Adipocyte (in vitro differentiated cells): Measurements from ENCODE around the gene ZNF778.
"Not testable (repeated sequence)": the region's sequence is repeated elsewhere in the genome, so short reads cannot be mapped to it uniquely, and the experiment has no call there.

Source experiments
- DNase-seq: peaks from one replicate; pipeline ENCODE4 v3.0.0-alpha.2; 2015; ENCODE audit warnings: low read depth
- H3K27me3 ChIP-seq: replicated peaks from 2 replicates; pipeline ENCODE4 v1.7.0; 2013; ENCODE audit warnings: mild to moderate bottlenecking, low read length, moderate library complexity; ENCODE audit not compliant: control insufficient read depth, insufficient read depth
- H3K36me3 ChIP-seq: 2 replicates; pipeline ENCODE4 v1.7.0; 2013; ENCODE audit warnings: low read length, mild to moderate bottlenecking, moderate library complexity; ENCODE audit not compliant: control insufficient read depth, insufficient read depth, severe bottlenecking
- H3K4me1 ChIP-seq: 2 replicates; pipeline ENCODE4 v1.7.0; 2013; ENCODE audit warnings: mild to moderate bottlenecking, low read length, moderate library complexity; ENCODE audit not compliant: control insufficient read depth, insufficient read depth
- H3K4me3 ChIP-seq: 2 replicates; pipeline ENCODE4 v1.7.0; 2013; ENCODE audit warnings: mild to moderate bottlenecking, low read length, moderate library complexity
- H3K9ac ChIP-seq: 2 replicates; pipeline ENCODE4 v1.7.0; 2013; ENCODE audit warnings: mild to moderate bottlenecking, low read length, moderate library complexity
- H3K9me3 ChIP-seq: 2 replicates; pipeline ENCODE4 v1.7.0; 2013; ENCODE audit warnings: mild to moderate bottlenecking, low read length, moderate library complexity; ENCODE audit not compliant: control insufficient read depth

ZNF778 gene

DNA sequence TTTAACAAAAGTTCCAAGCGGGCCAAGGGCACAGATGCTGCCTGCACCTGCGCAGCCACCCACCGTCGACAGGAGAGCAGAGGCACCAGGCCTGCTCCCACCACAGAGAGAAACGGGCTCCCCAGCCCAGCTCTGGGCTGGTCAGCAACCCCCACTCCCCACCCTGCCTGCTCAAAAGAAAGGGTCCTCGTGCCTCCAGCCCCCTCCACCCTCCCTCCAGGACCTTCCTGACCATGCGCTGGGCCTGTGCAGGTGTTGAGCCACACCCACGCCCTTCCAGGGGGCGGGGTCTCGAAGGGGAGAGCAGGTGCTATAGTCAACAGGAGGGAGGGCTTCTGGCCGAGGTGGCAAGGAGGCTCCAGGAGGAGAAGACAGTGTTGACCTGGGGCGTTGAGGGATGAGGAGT, 25.3 kb downstream of the ZNF778 start:
- no peak overlapping the region for H3K4me3 ChIP-seq
- no peaks in the 10 kb centered on the region for H3K9me3 ChIP-seq
- H3K4me1 ChIP-seq = peaks cover 13% of the 10 kb centered on the region
- no peak for DNase-seq
- H3K9ac ChIP-seq = no peak overlapping the region
- H3K36me3 ChIP-seq = no peaks in the 10 kb centered on the region
- no peaks in the 10 kb centered on the region for H3K27me3 ChIP-seq

DNA sequence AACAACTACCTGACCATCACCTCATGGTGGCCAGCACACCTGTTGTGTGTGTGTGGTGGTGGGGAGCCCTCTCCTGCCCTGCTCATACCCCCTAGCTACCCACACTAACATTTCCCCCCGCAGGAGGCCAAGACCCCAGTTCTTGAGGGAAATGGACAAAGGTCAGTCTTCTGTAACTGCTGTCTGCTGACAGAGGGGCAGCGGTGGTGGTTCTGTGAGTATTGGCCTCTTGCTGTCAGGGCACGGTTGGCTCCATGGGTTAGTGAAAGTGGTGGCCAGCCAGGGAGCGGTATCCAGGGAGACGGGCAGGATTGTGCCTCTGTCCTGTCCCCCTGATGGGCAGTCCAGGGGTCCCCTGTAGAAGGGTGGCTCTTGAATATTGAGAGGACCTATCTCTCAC, 26.2 kb downstream of the ZNF778 start:
- H3K4me1 ChIP-seq = peaks cover 13% of the 10 kb centered on the region
- H3K9ac ChIP-seq = no peak overlapping the region
- DNase-seq = no peak
- no peaks in the 10 kb centered on the region for H3K27me3 ChIP-seq
- H3K4me3 ChIP-seq = no peak overlapping the region
- H3K36me3 ChIP-seq = no peaks in the 10 kb centered on the region
- no peaks in the 10 kb centered on the region for H3K9me3 ChIP-seq

- not testable (repeated sequence) for H3K9me3 ChIP-seq, DNase-seq, H3K4me3 ChIP-seq, H3K9ac ChIP-seq, H3K27me3 ChIP-seq, H3K36me3 ChIP-seq
- peaks cover 13% of the 10 kb centered on the region for H3K4me1 ChIP-seq
Measured at GRCh38 chr16:89244264-89244663, 26.8 kb downstream of the ZNF778 start.

DNA sequence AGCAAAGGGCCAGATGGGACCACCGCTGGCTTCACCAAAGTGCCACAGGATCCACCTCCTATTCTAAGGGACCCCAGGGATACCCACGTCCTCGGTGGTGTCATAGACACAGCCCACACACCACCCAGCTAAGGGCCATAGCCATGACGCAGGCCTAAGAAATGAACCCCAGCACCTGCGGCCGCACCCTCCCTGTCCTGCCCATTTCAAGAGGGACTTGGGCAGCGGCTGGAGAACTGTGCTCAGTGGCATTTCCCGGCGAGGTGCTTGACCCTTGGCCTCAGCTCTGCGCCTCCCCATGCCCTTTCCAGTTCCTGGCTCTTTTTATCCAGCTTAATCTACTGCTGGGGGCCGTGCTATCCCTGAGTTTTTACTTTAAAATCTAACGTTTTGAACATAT, 27.3 kb downstream of the ZNF778 start:
- no peaks in the 10 kb centered on the region for H3K9me3 ChIP-seq
- H3K4me1 ChIP-seq = peaks cover 13% of the 10 kb centered on the region
- no peaks in the 10 kb centered on the region for H3K36me3 ChIP-seq
- no peak overlapping the region for H3K9ac ChIP-seq
- no peak for DNase-seq
- H3K4me3 ChIP-seq = no peak overlapping the region
- no peaks in the 10 kb centered on the region for H3K27me3 ChIP-seq

- H3K9me3 ChIP-seq = peaks cover 4% of the 10 kb centered on the region
- peak overlapping the region; percentile 69 for H3K4me3 ChIP-seq
- H3K4me1 ChIP-seq = peaks cover 13% of the 10 kb centered on the region
- H3K36me3 ChIP-seq = no peaks in the 10 kb centered on the region
- H3K9ac ChIP-seq = peak overlapping the region; percentile 63
- no peaks in the 10 kb centered on the region for H3K27me3 ChIP-seq
- DNase-seq = no peak
Measured at GRCh38 chr16:89246383-89246902, 28.9 kb downstream of the ZNF778 start.

- no peaks in the 10 kb centered on the region for H3K27me3 ChIP-seq
- H3K9ac ChIP-seq = peak overlapping the region; percentile 63
- DNase-seq = peak; percentile 96
- peak overlapping the region; percentile 73 for H3K4me3 ChIP-seq
- H3K4me1 ChIP-seq = peaks cover 13% of the 10 kb centered on the region
- H3K9me3 ChIP-seq = peaks cover 4% of the 10 kb centered on the region
- H3K36me3 ChIP-seq = no peaks in the 10 kb centered on the region
Measured at GRCh38 chr16:89246903-89247733, 29.6 kb downstream of the ZNF778 start.

DNA sequence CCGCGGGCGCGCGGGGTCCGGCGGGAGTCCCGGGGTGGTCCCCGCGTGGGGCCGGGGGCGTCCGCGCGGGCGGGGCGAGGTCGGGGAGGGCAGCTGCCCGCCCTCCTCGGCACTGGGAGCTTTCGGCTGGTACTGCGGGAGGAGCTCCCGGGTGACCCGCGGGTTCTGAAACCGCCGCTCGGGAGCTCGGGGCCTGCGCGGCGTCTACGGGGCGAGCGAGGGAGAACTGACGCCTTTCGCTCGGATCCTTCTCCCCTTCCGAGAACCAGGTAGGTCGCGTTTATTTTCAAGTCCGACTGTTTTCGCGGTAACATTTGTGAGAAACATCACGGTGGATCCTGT, 30.2 kb downstream of the ZNF778 start:
- DNase-seq = peak; percentile 8
- peak overlapping the region; percentile 73 for H3K4me3 ChIP-seq
- not testable (repeated sequence) for H3K36me3 ChIP-seq, H3K27me3 ChIP-seq, H3K9me3 ChIP-seq, H3K9ac ChIP-seq
- H3K4me1 ChIP-seq = peaks cover 13% of the 10 kb centered on the region

- Histone ChIP-seq H3K9ac (no peak overlapping the region), H3K36me3 (no peaks in the 10 kb centered on the region), H3K4me3 (peak overlapping the region; percentile 73), H3K9me3 (peaks cover 4% of the 10 kb centered on the region), H3K27me3 (no peaks in the 10 kb centered on the region), H3K4me1 (peaks cover 13% of the 10 kb centered on the region)
- no peak for DNase-seq
Measured at GRCh38 chr16:89248196-89248982, 30.9 kb downstream of the ZNF778 start.

DNA sequence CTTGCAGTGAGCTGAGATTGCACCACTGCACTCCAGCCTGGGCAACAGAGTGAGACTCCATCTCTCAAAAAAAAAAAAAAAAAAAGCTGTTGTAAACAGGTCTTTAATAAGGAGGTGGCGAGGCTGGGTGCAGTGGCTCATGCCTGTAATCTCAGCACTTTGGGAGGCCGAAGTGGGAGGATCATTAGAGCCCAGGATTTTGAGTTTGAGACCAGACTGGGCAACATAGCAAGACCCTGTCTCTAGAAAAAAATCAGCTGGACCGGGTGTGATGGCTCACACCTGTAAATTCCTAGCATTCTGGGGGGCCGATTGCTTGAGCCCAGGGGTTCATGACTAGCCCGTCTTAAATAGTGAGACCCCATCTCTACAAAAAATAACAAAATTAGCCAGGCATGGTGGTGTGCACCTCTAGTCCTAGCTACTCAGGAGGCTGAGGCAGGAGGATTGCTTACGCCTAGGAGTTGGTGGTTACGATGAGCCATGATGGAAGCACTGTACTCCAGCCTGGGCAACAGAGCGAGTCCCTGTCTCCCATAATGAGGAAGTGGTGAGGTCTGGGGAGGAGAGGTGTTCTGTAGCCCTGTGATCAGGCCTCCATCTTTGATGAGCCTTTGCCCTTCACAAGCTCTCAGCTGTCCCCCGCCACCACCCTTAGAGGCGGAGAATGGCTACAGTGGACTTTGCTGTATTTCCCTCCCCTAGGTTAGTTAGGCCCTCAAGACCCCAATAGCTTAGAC, 36.2 kb downstream of the ZNF778 start:
- Histone ChIP-seq H3K9ac (no peak overlapping the region), H3K4me3 (no peak overlapping the region), H3K27me3 (no peaks in the 10 kb centered on the region), H3K9me3 (peaks cover 4% of the 10 kb centered on the region), H3K4me1 (peaks cover 10% of the 10 kb centered on the region), H3K36me3 (no peaks in the 10 kb centered on the region)
- DNase-seq = no peak

DNA sequence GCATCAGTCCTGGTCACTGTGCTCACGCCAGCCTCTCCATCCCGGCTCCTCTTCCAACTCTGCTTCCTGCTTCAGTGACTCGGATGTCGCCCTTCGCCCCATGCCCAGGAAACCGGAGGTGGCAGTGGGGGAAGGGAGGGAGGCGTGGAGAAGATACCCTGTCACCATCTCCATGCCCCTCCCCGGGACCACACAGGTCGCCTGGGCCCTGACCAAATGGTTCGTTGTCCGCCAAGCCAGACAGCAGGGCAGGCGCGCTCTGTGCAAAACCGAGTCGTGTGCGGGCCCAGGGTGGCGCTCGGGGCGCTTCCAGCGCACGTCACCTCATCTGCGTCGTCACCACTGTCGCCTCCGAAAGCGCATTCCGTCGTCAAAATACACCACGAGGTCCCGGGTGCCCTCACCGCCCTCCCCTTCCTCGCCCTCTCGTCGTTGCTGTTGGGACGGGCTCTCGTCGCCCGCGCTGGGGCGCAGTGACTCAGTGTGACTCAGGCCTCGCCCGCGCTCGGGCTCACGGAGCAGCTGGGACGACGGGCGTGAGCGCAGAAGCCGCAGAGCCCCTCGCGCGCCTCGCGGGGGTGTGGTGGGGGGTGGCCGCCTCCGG, 39.2 kb downstream of the ZNF778 start:
- Histone ChIP-seq H3K4me1 (peaks cover 17% of the 10 kb centered on the region), H3K9ac (peak overlapping the region; percentile 88), H3K36me3 (no peaks in the 10 kb centered on the region), H3K27me3 (no peaks in the 10 kb centered on the region), H3K9me3 (no peaks in the 10 kb centered on the region), H3K4me3 (peak overlapping the region; percentile 83)
- DNase-seq = peak; percentile 86
